ENCODE measurements around the gene SGMS1.
A peak's percentile ranks its signal among the peaks of the same experiment; 100 is the strongest.

The SGMS1 gene

DNA sequence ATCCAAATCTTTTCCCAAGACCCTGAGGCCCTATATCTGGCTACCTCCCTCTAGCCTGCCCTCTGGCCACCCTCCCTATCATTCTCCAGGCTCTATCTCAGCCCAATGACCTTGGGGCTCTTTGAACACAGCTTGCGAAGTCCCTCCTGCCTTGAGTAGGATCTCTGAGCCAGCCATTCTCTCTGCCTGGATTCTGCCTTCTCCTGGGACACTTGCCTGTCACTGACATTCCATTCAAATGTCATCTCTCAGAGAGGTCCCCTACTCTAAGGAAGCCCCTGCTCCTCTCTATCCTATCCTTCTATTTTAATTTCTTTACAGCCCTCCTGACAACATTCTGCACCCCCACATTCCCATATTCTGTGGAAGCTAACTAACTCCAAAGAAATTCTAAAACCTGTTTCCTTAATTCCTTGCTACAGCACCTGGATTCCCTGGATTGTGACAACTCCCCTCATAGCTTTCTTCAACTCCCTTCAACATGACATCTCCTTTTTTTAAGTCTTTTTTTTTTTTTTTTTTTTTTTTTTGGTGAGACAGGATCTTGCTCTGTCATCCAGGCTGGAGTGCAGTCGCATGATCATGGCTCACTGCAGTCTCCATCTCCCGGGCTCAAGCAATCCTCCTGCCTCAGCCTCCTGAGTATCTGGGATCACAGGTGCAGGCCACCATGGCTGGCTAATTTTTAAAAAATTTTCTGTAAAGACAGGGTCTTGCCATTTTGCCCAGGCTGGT, 291.5 kb downstream of the SGMS1 start:
- no peak overlapping the region for H3K4me3 ChIP-seq (ENCODE audit: low read depth, low read length)
- no peak for DNase-seq (ENCODE audit: low read depth)
- TF ChIP-seq CTCF (IDR thresholded peaks at IDR 0.05; ENCODE audit: insufficient read depth, low read depth, low read length, missing control alignments) = no peak

DNA sequence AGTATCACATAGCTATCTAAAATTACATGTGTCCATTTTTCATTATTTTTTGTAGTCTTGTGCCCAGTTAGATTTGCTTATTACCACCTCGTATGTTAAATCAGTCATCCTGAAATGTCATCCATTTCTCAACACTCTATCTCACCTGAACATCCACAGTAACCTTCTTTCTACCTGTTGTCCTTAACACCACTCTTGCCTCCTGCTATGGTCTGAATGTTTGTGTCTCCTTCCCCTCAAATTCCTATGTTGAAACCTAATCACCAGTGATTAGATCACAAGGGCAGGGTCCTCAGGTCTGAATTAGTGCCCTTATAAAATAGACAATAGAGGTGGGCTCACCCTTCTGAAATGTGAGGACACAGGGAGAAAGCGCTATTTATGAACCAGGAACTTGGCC, 292.3 kb downstream of the SGMS1 start:
- TF ChIP-seq CTCF (IDR thresholded peaks at IDR 0.05; ENCODE audit: insufficient read depth, low read depth, low read length, missing control alignments) = no peak
- DNase-seq (ENCODE audit: low read depth) = no peak
- H3K4me3 ChIP-seq (ENCODE audit: low read depth, low read length) = no peak overlapping the region

DNA sequence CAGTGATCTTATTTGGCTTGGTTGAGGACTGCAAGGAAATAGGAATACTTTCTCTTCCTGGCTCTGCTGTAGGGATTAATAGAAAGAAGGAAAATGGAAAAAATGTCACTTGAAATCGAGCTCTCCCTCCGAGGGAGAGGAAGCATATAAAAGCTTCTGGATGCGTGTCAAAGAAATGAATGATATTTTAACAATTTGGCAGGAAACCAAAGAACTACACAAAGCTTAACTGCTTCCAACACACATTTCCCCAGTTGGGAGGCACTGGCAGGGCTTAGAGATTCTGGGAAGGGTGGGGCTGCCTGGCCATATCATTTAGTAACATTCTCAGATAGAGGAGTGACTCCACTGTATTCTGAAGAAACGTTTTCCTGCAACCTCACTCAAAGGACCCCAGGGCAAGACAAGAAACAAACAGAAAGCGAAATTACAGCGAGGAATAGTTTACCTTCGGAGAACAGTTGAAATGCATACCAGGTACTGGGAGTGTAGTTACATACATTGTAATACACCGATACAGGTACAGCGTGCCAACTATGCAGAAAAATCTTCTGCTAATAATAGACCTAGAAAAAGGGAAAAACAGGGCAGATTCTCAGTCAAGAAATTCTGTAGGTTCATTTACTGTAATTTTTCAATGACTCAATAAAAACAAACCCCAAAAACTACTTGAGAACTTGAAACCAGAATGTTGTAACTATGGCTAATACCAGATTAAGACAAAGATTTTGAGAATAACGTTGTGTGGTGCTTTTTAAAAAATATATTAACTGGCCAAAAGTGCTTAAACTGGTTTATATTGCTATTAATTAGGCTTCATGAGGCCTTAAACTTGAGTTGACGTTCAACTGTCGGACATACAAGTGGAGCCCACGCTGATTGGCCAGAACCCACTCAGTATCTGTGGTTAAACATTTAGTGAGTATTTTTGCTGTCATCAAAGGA, 296.7 kb downstream of the SGMS1 start:
- no peak overlapping the region for H3K4me3 ChIP-seq (ENCODE audit: low read depth, low read length)
- no peak for TF ChIP-seq CTCF (IDR thresholded peaks at IDR 0.05; ENCODE audit: insufficient read depth, low read depth, low read length, missing control alignments)
- no peak for DNase-seq (ENCODE audit: low read depth)

- TF ChIP-seq CTCF (IDR thresholded peaks at IDR 0.05; ENCODE audit: insufficient read depth, low read depth, low read length, missing control alignments) = no peak
- no peak overlapping the region for H3K4me3 ChIP-seq (ENCODE audit: low read depth, low read length)
- DNase-seq (ENCODE audit: low read depth) = no peak
Measured at GRCh38 chr10:50326172-50326555, 297.6 kb downstream of the SGMS1 start.

DNA sequence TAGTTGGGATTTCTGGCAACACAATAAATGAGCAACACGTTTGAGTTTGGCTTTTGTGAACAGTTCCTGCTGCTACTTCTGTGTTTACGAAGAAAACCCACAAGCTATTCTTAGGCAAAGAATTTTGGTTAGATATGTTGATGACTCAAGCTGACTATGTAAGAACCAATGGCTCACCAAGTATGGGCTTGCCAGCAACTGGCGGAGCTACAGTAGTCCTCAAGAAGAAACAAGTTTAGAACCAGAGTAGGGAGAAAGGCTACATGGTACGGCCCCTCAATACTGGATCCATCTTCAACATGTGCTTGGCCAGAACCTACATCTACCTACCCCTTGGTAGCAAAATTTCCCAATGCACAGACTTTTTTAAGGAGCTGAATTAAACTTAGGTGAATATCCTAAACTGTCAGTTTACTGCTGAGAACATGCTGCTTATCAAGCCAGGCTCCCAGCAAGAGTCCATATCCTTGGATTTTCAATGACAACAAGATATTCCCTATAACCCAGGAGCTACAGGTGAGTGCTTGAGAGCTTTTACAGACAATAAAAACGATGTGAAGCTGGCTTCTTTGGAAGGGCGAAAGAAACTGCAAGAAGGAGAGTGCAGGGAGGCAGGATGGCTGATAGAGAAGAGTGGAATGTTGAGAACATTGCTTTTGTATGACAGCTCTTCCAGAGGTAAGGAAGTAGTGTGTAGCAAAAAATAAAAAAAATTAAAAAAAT, 298.1 kb downstream of the SGMS1 start:
- no peak overlapping the region for H3K4me3 ChIP-seq (ENCODE audit: low read depth, low read length)
- no peak for TF ChIP-seq CTCF (IDR thresholded peaks at IDR 0.05; ENCODE audit: insufficient read depth, low read depth, low read length, missing control alignments)
- DNase-seq (ENCODE audit: low read depth) = peak; percentile 64

DNA sequence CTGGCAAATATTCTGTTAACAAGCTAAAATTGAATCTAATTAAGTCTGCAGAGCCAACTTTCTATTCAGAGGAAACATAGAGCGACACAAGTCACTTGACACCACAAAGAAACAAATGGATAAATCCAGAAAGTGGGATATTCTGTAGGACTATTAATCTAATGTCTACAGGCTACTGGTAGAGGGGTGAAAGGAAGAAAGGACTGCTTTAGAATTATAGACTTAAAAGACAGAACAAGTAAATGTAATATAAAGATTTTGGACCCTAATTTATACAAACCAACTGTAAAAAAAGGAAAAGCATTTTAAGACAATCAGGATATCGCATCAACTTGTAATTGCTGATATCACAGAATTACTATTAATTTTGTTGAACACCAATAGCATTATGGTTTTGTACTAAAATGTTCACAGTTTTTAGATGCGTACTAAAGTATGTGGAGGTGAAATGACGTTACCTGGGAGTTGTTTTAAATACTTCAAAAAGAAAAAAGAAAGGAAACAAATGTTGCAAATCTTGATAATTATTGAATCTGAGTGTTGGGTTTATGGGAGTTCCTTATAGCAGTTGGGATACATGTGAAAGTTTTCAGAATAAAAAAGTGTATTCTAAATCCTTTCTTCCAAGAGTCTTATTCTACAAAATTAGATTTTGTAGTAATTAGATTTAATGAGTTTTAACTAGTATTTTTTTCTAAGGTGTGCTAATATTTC, 298.9 kb downstream of the SGMS1 start:
- H3K4me3 ChIP-seq (ENCODE audit: low read depth, low read length) = no peak overlapping the region
- no peak for DNase-seq (ENCODE audit: low read depth)
- no peak for TF ChIP-seq CTCF (IDR thresholded peaks at IDR 0.05; ENCODE audit: insufficient read depth, low read depth, low read length, missing control alignments)
